SK-N-SH treated with all-trans-retinoic acid at 6 μM for 48 hours (cell line): ENCODE data around the gene UBR3.

ENCODE experiments used
- ISL1 ChIP-seq: fragments of 250-450 bp; sonication (Bioruptor Pico); IDR thresholded peaks from 2 replicates; pipeline ENCODE4 v2.1.2; 2022; ENCODE audit warnings: mild to moderate bottlenecking, moderate library complexity
- OSR1 ChIP-seq: fragments of 250-450 bp; sonication (Bioruptor Pico); IDR thresholded peaks from 2 replicates; pipeline ENCODE4 v1.8.0; 2022; ENCODE audit warnings: moderate library complexity, mild to moderate bottlenecking, inconsistent platforms
- PPARA ChIP-seq: fragments of 250-450 bp; sonication (Bioruptor Pico); IDR thresholded peaks from 2 replicates; pipeline ENCODE4 v1.5.0; 2020; ENCODE audit warnings: mild to moderate bottlenecking, borderline replicate concordance
- RARB ChIP-seq: fragments of 250-450 bp; sonication (Bioruptor Pico); IDR thresholded peaks from 2 replicates; pipeline ENCODE4 v1.8.0; 2021; ENCODE audit warnings: mild to moderate bottlenecking, moderate library complexity
- SNAI2 ChIP-seq: fragments of 250-450 bp; sonication (Bioruptor Pico); IDR thresholded peaks from 2 replicates; pipeline ENCODE4 v1.5.0; 2020; ENCODE audit warnings: mild to moderate bottlenecking, moderate library complexity
- TOX ChIP-seq: fragments of 250-450 bp; sonication (Bioruptor Pico); IDR thresholded peaks from 2 replicates; pipeline ENCODE4 v1.8.0; 2021; ENCODE audit warnings: mild to moderate bottlenecking, moderate library complexity, borderline replicate concordance
- ZC3H10 ChIP-seq: fragments of 250-450 bp; sonication (Bioruptor Pico); IDR thresholded peaks from 2 replicates; pipeline ENCODE4 v1.5.1; 2021; ENCODE audit warnings: mild to moderate bottlenecking, moderate library complexity
- ZNF70 ChIP-seq: fragments of 450-650 bp; formaldehyde crosslinking; IDR thresholded peaks from 2 replicates; pipeline ENCODE4 v1.5.0; 2020; ENCODE audit warnings: mild to moderate bottlenecking, moderate library complexity
- TF ChIP-seq, protein P1 (sequence below): fragments of 250-450 bp; sonication (Bioruptor Pico); IDR thresholded peaks from 2 replicates; pipeline ENCODE4 v1.8.0; 2020; ENCODE audit warnings: mild to moderate bottlenecking, moderate library complexity, borderline replicate concordance
- TF ChIP-seq, protein P2 (sequence below): fragments of 250-450 bp; sonication (Bioruptor Pico); IDR thresholded peaks from 2 replicates; pipeline ENCODE4 v1.5.1; 2020; ENCODE audit warnings: low read depth, mild to moderate bottlenecking, moderate library complexity
- TF ChIP-seq, protein P3 (sequence below): fragments of 250-450 bp; sonication (Bioruptor Pico); IDR thresholded peaks from 2 replicates; pipeline ENCODE4 v1.5.0; 2020; ENCODE audit warnings: mild to moderate bottlenecking, moderate library complexity
- TF ChIP-seq, protein P4 (sequence below): fragments of 250-450 bp; sonication (Bioruptor Pico); IDR thresholded peaks from 2 replicates; pipeline ENCODE4 v1.8.0; 2021; ENCODE audit warnings: low read depth, mild to moderate bottlenecking, moderate library complexity, borderline replicate concordance

DNA sequence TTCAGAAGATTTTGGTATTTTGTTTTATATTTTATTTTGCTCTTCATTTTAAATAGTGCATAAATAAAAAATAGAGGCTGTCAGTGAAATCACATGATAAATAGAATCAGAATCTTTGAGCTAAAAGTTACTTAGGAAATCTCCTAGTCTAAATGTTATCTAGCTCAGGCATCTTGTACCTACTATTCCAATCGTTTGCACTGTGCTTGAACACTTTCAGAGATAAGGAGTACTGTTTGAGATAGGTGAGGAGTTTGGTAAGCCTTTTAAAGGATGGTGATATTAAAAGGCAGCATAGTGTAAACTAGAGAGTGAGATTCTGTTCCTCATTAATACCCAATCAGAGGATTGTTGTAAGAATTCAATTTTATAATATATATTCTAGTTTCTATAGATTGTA is 193.5 kb downstream of the UBR3 start:
- TF ChIP-seq RARB (CRISPR knock-in tag) (no peak), OSR1 (CRISPR knock-in tag) (no peak), ISL1 (CRISPR knock-in tag) (no peak), PPARA (CRISPR knock-in tag) (no peak), SNAI2 (CRISPR knock-in tag) (no peak), ZC3H10 (no peak), ZNF70 (CRISPR knock-in tag) (no peak), TOX (CRISPR knock-in tag) (no peak)
- TF ChIP-seq, protein P1, sequence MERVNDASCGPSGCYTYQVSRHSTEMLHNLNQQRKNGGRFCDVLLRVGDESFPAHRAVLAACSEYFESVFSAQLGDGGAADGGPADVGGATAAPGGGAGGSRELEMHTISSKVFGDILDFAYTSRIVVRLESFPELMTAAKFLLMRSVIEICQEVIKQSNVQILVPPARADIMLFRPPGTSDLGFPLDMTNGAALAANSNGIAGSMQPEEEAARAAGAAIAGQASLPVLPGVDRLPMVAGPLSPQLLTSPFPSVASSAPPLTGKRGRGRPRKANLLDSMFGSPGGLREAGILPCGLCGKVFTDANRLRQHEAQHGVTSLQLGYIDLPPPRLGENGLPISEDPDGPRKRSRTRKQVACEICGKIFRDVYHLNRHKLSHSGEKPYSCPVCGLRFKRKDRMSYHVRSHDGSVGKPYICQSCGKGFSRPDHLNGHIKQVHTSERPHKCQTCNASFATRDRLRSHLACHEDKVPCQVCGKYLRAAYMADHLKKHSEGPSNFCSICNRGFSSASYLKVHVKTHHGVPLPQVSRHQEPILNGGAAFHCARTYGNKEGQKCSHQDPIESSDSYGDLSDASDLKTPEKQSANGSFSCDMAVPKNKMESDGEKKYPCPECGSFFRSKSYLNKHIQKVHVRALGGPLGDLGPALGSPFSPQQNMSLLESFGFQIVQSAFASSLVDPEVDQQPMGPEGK (CRISPR knock-in tag), result no peak
- TF ChIP-seq, protein P2, sequence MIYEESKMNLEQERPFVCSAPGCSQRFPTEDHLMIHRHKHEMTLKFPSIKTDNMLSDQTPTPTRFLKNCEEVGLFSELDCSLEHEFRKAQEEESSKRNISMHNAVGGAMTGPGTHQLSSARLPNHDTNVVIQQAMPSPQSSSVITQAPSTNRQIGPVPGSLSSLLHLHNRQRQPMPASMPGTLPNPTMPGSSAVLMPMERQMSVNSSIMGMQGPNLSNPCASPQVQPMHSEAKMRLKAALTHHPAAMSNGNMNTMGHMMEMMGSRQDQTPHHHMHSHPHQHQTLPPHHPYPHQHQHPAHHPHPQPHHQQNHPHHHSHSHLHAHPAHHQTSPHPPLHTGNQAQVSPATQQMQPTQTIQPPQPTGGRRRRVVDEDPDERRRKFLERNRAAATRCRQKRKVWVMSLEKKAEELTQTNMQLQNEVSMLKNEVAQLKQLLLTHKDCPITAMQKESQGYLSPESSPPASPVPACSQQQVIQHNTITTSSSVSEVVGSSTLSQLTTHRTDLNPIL (CRISPR knock-in tag), result no peak
- TF ChIP-seq, protein P3, sequence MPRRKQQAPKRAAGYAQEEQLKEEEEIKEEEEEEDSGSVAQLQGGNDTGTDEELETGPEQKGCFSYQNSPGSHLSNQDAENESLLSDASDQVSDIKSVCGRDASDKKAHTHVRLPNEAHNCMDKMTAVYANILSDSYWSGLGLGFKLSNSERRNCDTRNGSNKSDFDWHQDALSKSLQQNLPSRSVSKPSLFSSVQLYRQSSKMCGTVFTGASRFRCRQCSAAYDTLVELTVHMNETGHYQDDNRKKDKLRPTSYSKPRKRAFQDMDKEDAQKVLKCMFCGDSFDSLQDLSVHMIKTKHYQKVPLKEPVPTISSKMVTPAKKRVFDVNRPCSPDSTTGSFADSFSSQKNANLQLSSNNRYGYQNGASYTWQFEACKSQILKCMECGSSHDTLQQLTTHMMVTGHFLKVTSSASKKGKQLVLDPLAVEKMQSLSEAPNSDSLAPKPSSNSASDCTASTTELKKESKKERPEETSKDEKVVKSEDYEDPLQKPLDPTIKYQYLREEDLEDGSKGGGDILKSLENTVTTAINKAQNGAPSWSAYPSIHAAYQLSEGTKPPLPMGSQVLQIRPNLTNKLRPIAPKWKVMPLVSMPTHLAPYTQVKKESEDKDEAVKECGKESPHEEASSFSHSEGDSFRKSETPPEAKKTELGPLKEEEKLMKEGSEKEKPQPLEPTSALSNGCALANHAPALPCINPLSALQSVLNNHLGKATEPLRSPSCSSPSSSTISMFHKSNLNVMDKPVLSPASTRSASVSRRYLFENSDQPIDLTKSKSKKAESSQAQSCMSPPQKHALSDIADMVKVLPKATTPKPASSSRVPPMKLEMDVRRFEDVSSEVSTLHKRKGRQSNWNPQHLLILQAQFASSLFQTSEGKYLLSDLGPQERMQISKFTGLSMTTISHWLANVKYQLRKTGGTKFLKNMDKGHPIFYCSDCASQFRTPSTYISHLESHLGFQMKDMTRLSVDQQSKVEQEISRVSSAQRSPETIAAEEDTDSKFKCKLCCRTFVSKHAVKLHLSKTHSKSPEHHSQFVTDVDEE (CRISPR knock-in tag), result no peak
- TF ChIP-seq, protein P4, sequence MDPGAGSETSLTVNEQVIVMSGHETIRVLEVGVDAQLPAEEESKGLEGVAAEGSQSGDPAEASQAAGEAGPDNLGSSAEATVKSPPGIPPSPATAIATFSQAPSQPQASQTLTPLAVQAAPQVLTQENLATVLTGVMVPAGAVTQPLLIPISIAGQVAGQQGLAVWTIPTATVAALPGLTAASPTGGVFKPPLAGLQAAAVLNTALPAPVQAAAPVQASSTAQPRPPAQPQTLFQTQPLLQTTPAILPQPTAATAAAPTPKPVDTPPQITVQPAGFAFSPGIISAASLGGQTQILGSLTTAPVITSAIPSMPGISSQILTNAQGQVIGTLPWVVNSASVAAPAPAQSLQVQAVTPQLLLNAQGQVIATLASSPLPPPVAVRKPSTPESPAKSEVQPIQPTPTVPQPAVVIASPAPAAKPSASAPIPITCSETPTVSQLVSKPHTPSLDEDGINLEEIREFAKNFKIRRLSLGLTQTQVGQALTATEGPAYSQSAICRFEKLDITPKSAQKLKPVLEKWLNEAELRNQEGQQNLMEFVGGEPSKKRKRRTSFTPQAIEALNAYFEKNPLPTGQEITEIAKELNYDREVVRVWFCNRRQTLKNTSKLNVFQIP (CRISPR knock-in tag), result no peak
